Naive thymus-derived CD4-positive, alpha-beta T cell (primary cell): ENCODE data around the gene EIF2S1. TPM values are rescaled to one million over a fixed set of nuclear protein-coding genes. Genes with fewer than 3 reads are reported as not detected.

Experiments
- ATAC-seq: fragments of 150-1000 bp; cut with Tn5 transposase; 2 replicates; pipeline ENCODE4 v1.10.0; 2021; ENCODE audit warnings: mild to moderate bottlenecking, moderate library complexity
- CTCF ChIA-PET: fragments of 350-600 bp; sonication (Branson Sonifier 250); formaldehyde crosslinking; loops from one replicate; lab custom pipeline; 2021; ENCODE audit warnings: antibody characterized with exemption; lab: Charles Lee
- POLR2A ChIA-PET: fragments of 350-600 bp; sonication (Branson Sonifier 250); formaldehyde crosslinking; loops from one replicate; lab custom pipeline; 2021; ENCODE audit warnings: antibody characterized with exemption, inconsistent platforms; lab: Charles Lee
- DNase-seq, 9 donors: peaks; one replicate each; pipeline versions ENCODE4 v3.0.0 to v3.0.0-alpha.2; 2020 to 2022; ENCODE audit warnings: mixed read lengths in 1 of 9
- H3K27ac ChIP-seq: one replicate; pipeline ENCODE4 v1.7.0; 2013; ENCODE audit warnings: mild to moderate bottlenecking, low read depth, low read length, moderate library complexity
- H3K27me3 ChIP-seq, 2 donors: one replicate each; pipeline ENCODE4 v1.7.0; 2013; ENCODE audit warnings: low read length in 2 of 2, mild to moderate bottlenecking in 2 of 2, moderate library complexity in 2 of 2; ENCODE audit not compliant: control insufficient read depth in 2 of 2, insufficient read depth in 2 of 2
- H3K36me3 ChIP-seq, 3 experiments: 1 replicate in 2 of 3; 2 replicates in 1 of 3; pipeline ENCODE4 v1.7.0; 2013; ENCODE audit warnings: low read length in 3 of 3, mild to moderate bottlenecking in 3 of 3, moderate library complexity in 1 of 3; ENCODE audit not compliant: insufficient read depth in 3 of 3, control insufficient read depth in 2 of 3
- H3K4me1 ChIP-seq, 2 donors: one replicate each; pipeline ENCODE4 v1.7.0; 2013; ENCODE audit warnings: low read length in 2 of 2, mild to moderate bottlenecking in 2 of 2, moderate library complexity in 1 of 2; ENCODE audit not compliant: control insufficient read depth in 2 of 2, insufficient read depth in 2 of 2
- H3K4me3 ChIP-seq: 2 replicates; pipeline ENCODE4 v1.7.0; 2013; ENCODE audit warnings: mild to moderate bottlenecking, low read length
- H3K9me3 ChIP-seq, 3 experiments: 1 replicate in 2 of 3; 2 replicates in 1 of 3; pipeline ENCODE4 v1.7.0; 2013; ENCODE audit warnings: low read length in 3 of 3; ENCODE audit not compliant: control insufficient read depth in 2 of 3
- H3K27ac Mint-ChIP-seq, 9 donors: one replicate each; pipeline ENCODE4 v1.8.0; 2020 to 2022; ENCODE audit warnings: mixed read lengths in 9 of 9, mild to moderate bottlenecking in 8 of 9, moderate library complexity in 5 of 9, inconsistent platforms in 2 of 9
- H3K27me3 Mint-ChIP-seq, 5 donors: one replicate each; pipeline ENCODE4 v1.8.0; 2021 to 2022; ENCODE audit warnings: mixed read lengths in 5 of 5, mild to moderate bottlenecking in 1 of 5
- H3K36me3 Mint-ChIP-seq, 5 donors: one replicate each; pipeline ENCODE4 v1.8.0; 2020 to 2022; ENCODE audit warnings: mixed read lengths in 5 of 5, mild to moderate bottlenecking in 3 of 5, inconsistent platforms in 1 of 5
- H3K4me1 Mint-ChIP-seq, 7 donors: one replicate each; pipeline ENCODE4 v1.8.0; 2020 to 2022; ENCODE audit warnings: mixed read lengths in 7 of 7, mild to moderate bottlenecking in 3 of 7, inconsistent platforms in 1 of 7
- H3K4me3 Mint-ChIP-seq, 10 donors: one replicate each; pipeline ENCODE4 v1.8.0; 2020 to 2022; ENCODE audit warnings: mild to moderate bottlenecking in 10 of 10, mixed read lengths in 10 of 10, moderate library complexity in 6 of 10, inconsistent platforms in 2 of 10
- H3K9me3 Mint-ChIP-seq, 11 donors: one replicate each; pipeline ENCODE4 v1.8.0; 2020 to 2022; ENCODE audit warnings: mixed read lengths in 11 of 11, mild to moderate bottlenecking in 4 of 11, inconsistent platforms in 1 of 11, moderate library complexity in 1 of 11
- intact Hi-C, 2 donors: fragments of 100-400 bp; cut with micrococcal nuclease; formaldehyde crosslinking; loops; one replicate each; pipeline ENCODE4 v1.15.1; 2023
- polyA plus RNA-seq, 2 donors: library from polyadenylated mRNA; unstranded; fragments of 300-500 nt; fragmentation: Illumina TruSeq; gene quantifications; one replicate each; pipeline ENCODE4 v1.2.3, GENCODE V29; 2021
- total RNA-seq, 6 experiments: library from RNA in 5 of 6; stranded (reverse) in 5 of 6; gene quantifications; 1 replicate in 5 of 6; 2 replicates in 1 of 6; pipeline ENCODE4 v1.2.3 and lab custom pipeline; 2021 to 2026

The EIF2S1 gene
- total and polyA plus RNA-seq, 7 experiments from 2014 or later = 41.4 to 115 (median 57.6) TPM

GRCh38 chr14:67365476-67365875 is 5.3 kb downstream of the EIF2S1 start:
- no peaks in the 10 kb centered on the region for H3K9me3 ChIP-seq
- no peak overlapping the region for H3K4me3 ChIP-seq
- H3K27ac Mint-ChIP-seq = no peak overlapping the region
- no peak overlapping the region for H3K27ac ChIP-seq
- ATAC-seq (no peak), DNase-seq (no peak)
- POLR2A ChIA-PET = no interaction called here
- peaks cover 13 to 48% (median 20%) of the 10 kb centered on the region in 3 experiments for H3K36me3 ChIP-seq
- intact Hi-C loops = no loop called here
- peaks cover 37 to 88% (median 74%) of the 10 kb centered on the region in 7 donors for H3K4me1 Mint-ChIP-seq
- no peaks in the 10 kb centered on the region for H3K27me3 Mint-ChIP-seq
- peaks cover 13 to 31% of the 10 kb centered on the region in 2 donors for H3K4me1 ChIP-seq
- H3K27me3 ChIP-seq = no peaks in the 10 kb centered on the region
- H3K4me3 Mint-ChIP-seq = peak overlapping the region in 1 of 10 donors; percentile 5
- CTCF ChIA-PET = no interaction called here
- no peaks in the 10 kb centered on the region for H3K9me3 Mint-ChIP-seq
- H3K36me3 Mint-ChIP-seq = peaks cover 3 to 28% (median 24%) of the 10 kb centered on the region in 5 donors

- CTCF ChIA-PET = interaction anchor here (0.6 kb wide), 1 partner anchor 254 kb away, joined by 4 read pairs; no protein-coding TSS in a partner anchor
These were observed 10.7 kb downstream of the EIF2S1 start for GRCh38 chr14:67370830-67371229.

GRCh38 chr14:67371247-67372148 is 11.4 kb downstream of the EIF2S1 start:
- H3K4me3 ChIP-seq = no peak overlapping the region
- H3K4me3 Mint-ChIP-seq = no peak overlapping the region
- H3K27ac ChIP-seq = peak overlapping the region; percentile 20
- H3K36me3 Mint-ChIP-seq = peaks cover 3 to 32% (median 26%) of the 10 kb centered on the region in 5 donors
- H3K9me3 Mint-ChIP-seq = no peaks in the 10 kb centered on the region
- H3K27me3 Mint-ChIP-seq = no peaks in the 10 kb centered on the region
- peaks cover 15 to 69% (median 21%) of the 10 kb centered on the region in 3 experiments for H3K36me3 ChIP-seq
- ChIA-PET POLR2A (no interaction called here), CTCF (interaction anchor here (0.6 kb wide), 1 partner anchor 253 kb away, joined by 4 read pairs; no protein-coding TSS in a partner anchor)
- no peak for DNase-seq
- H3K27ac Mint-ChIP-seq = peak overlapping the region in 2 of 9 donors; percentile 16 to 46
- H3K9me3 ChIP-seq = no peaks in the 10 kb centered on the region
- no peaks in the 10 kb centered on the region for H3K27me3 ChIP-seq
- ATAC-seq = no peak
- intact Hi-C loops = no loop called here
- H3K4me1 ChIP-seq = peaks cover 0 to under 1% of the 10 kb centered on the region in 2 donors
- peaks cover 18 to 58% (median 44%) of the 10 kb centered on the region in 7 donors for H3K4me1 Mint-ChIP-seq

More at GRCh38 chr14:67370830-67371229, 10.7 kb downstream of the EIF2S1 start:
- H3K27me3 ChIP-seq = no peaks in the 10 kb centered on the region
- ATAC-seq (no peak), DNase-seq (no peak)
- H3K4me1 ChIP-seq = peaks cover 0 to 7% of the 10 kb centered on the region in 2 donors
- peaks cover 3 to 30% (median 27%) of the 10 kb centered on the region in 5 donors for H3K36me3 Mint-ChIP-seq
- intact Hi-C loops = no loop called here
- no peak overlapping the region for H3K4me3 Mint-ChIP-seq
- no peak overlapping the region for H3K27ac ChIP-seq
- POLR2A ChIA-PET = no interaction called here
- no peaks in the 10 kb centered on the region for H3K27me3 Mint-ChIP-seq
- peak overlapping the region in 3 of 9 donors; percentile 15 to 56 (median 45) for H3K27ac Mint-ChIP-seq
- H3K9me3 Mint-ChIP-seq = no peaks in the 10 kb centered on the region
- H3K9me3 ChIP-seq = no peaks in the 10 kb centered on the region
- peaks cover 18 to 62% (median 48%) of the 10 kb centered on the region in 7 donors for H3K4me1 Mint-ChIP-seq
- peaks cover 18 to 71% (median 19%) of the 10 kb centered on the region in 3 experiments for H3K36me3 ChIP-seq
- H3K4me3 ChIP-seq = no peak overlapping the region

- Mint-ChIP-seq H3K4me1 (peaks cover 14 to 56% (median 42%) of the 10 kb centered on the region in 7 donors), H3K9me3 (peaks cover 0 to 1% (median 0%) of the 10 kb centered on the region in 11 donors), H3K4me3 (no peak overlapping the region), H3K36me3 (peaks cover 12 to 39% (median 29%) of the 10 kb centered on the region in 5 donors), H3K27me3 (no peaks in the 10 kb centered on the region), H3K27ac (peak overlapping the region in 5 of 9 donors; percentile 38 to 65 (median 54))
- H3K27me3 ChIP-seq = no peaks in the 10 kb centered on the region
- no peaks in the 10 kb centered on the region for H3K9me3 ChIP-seq
- ATAC-seq = no peak
- intact Hi-C loops = no loop called here
- peaks cover 12 to 69% (median 28%) of the 10 kb centered on the region in 3 experiments for H3K36me3 ChIP-seq
- no peak overlapping the region for H3K27ac ChIP-seq
- POLR2A ChIA-PET = no interaction called here
- H3K4me3 ChIP-seq = no peak overlapping the region
- no peaks in the 10 kb centered on the region for H3K4me1 ChIP-seq
- DNase-seq = no peak
- CTCF ChIA-PET = no interaction called here
These were observed 12.7 kb downstream of the EIF2S1 start for GRCh38 chr14:67372833-67373232.

- POLR2A ChIA-PET = no interaction called here
- no peaks in the 10 kb centered on the region for H3K4me1 ChIP-seq
- H3K9me3 Mint-ChIP-seq = peaks cover 0 to 1% (median 0%) of the 10 kb centered on the region in 11 donors
- H3K4me1 Mint-ChIP-seq = peaks cover 10 to 51% (median 36%) of the 10 kb centered on the region in 7 donors
- peak overlapping the region; percentile 46 for H3K27ac ChIP-seq
- H3K36me3 Mint-ChIP-seq = peaks cover 12 to 40% (median 28%) of the 10 kb centered on the region in 5 donors
- peak overlapping the region in 7 of 9 donors; percentile 5 to 57 (median 21) for H3K27ac Mint-ChIP-seq
- H3K9me3 ChIP-seq = no peaks in the 10 kb centered on the region
- ATAC-seq (no peak), DNase-seq (no peak)
- intact Hi-C loops = no loop called here
- no peaks in the 10 kb centered on the region for H3K27me3 Mint-ChIP-seq
- CTCF ChIA-PET = no interaction called here
- H3K36me3 ChIP-seq = peaks cover 11 to 69% (median 28%) of the 10 kb centered on the region in 3 experiments
- H3K4me3 Mint-ChIP-seq = no peak overlapping the region
- H3K27me3 ChIP-seq = no peaks in the 10 kb centered on the region
- no peak overlapping the region for H3K4me3 ChIP-seq
These were observed 13.2 kb downstream of the EIF2S1 start for GRCh38 chr14:67373347-67373746.

GRCh38 chr14:67377916-67378315 is 17.8 kb downstream of the EIF2S1 start:
- Histone ChIP-seq H3K4me3 (no peak overlapping the region), H3K27me3 (no peaks in the 10 kb centered on the region), H3K27ac (no peak overlapping the region), H3K36me3 (peaks cover 30 to 84% (median 54%) of the 10 kb centered on the region in 3 experiments), H3K4me1 (no peaks in the 10 kb centered on the region), H3K9me3 (no peaks in the 10 kb centered on the region)
- Mint-ChIP-seq H3K27me3 (no peaks in the 10 kb centered on the region), H3K27ac (peak overlapping the region in 1 of 9 donors; percentile 43), H3K4me3 (no peak overlapping the region), H3K9me3 (peaks cover 0 to 1% (median 0%) of the 10 kb centered on the region in 11 donors), H3K4me1 (peaks cover 5 to 21% (median 12%) of the 10 kb centered on the region in 7 donors), H3K36me3 (peaks cover 13 to 64% (median 40%) of the 10 kb centered on the region in 5 donors)
- CTCF ChIA-PET = interaction anchor here (1.1 to 1.2 kb wide), 2 partner anchors 18 to 194 kb away, joined by 3 to 6 read pairs; partner anchors contain the start of gene ATP6V1D
- no peak for DNase-seq
- ATAC-seq = no peak
- POLR2A ChIA-PET = no interaction called here
- intact Hi-C loops = no loop called here
